H1 (cell line): Measurements from ENCODE around the gene ACADM. TPM values are rescaled to one million over a fixed set of nuclear protein-coding genes. Genes with fewer than 3 reads are reported as not detected.

ENCODE experiments used
- CHD7 ChIP-seq: fragments of 300-600 bp; sonication (generic); IDR thresholded peaks from 2 replicates; pipeline ENCODE4 v1.7.1; 2012; ENCODE audit warnings: low read length, moderate library complexity, mild to moderate bottlenecking, inconsistent platforms; ENCODE audit not compliant: insufficient replicate concordance
- EGR1 ChIP-seq: IDR thresholded peaks from 2 replicates; pipeline ENCODE4 v1.6.1; 2011; ENCODE audit warnings: low read depth, low read length, borderline replicate concordance
- EZH2 ChIP-seq: fragments of 200-600 bp; sonication (generic); IDR thresholded peaks from 2 replicates; pipeline ENCODE4 v1.7.1; 2012; ENCODE audit warnings: low read depth, mild to moderate bottlenecking, moderate library complexity, low read length, inconsistent platforms; ENCODE audit not compliant: severe bottlenecking
- GABPA ChIP-seq: IDR thresholded peaks from 2 replicates; pipeline ENCODE4 v1.6.1; 2011; ENCODE audit warnings: mild to moderate bottlenecking, low read length, moderate library complexity, borderline replicate concordance; ENCODE audit not compliant: insufficient read depth
- GTF2F1 ChIP-seq: IDR thresholded peaks from 2 replicates; pipeline ENCODE4 v1.6.1; 2012; ENCODE audit warnings: low read depth, low read length, improper control_type of control experiment, borderline replicate concordance
- NANOG ChIP-seq: IDR thresholded peaks from 2 replicates; pipeline ENCODE4 v1.6.1; 2011; ENCODE audit warnings: low read length, low read depth, mild to moderate bottlenecking, inconsistent platforms; ENCODE audit not compliant: insufficient read depth, poor library complexity, severe bottlenecking
- ZNF274 ChIP-seq: IDR thresholded peaks from 2 replicates; pipeline ENCODE4 v1.7.0; 2012; ENCODE audit warnings: low read length, borderline replicate concordance; ENCODE audit errors: extremely low read depth
- polyA plus RNA-seq, 7 experiments: library from polyadenylated mRNA; depleted of rRNA in 3 of 7; stranded (reverse) in 5 of 7; unstranded in 2 of 7; fragments of >200 nt in 5 of 7; fragments of 200-250 nt in 2 of 7; gene quantifications; 1 replicate in 5 of 7; 2 replicates in 1 of 7; 4 replicates in 1 of 7; pipeline versions ENCODE4 v1.2.1 to v1.2.3, GENCODE V29; 2011 to 2013; ENCODE audit warnings: missing spikeins in 2 of 7, mixed read lengths in 2 of 7
- total RNA-seq: library from RNA; stranded (reverse); fragmentation: NEBNext Ultra II Directional; extraction: Animal tissue kit (Norgen Biotek cat#: 25700); gene quantifications from 2 replicates; pipeline ENCODE4 v1.2.1, GENCODE V29; 2021

The ACADM gene
- total and polyA plus RNA-seq, 2 of the 8 experiments (the other 6 are each of a cell fraction or from before 2014, with no cell fraction given): 14.3 to 40.0 TPM

GRCh38 chr1:75730432-75730831, 5.9 kb downstream of the ACADM start (continued):
- TF ChIP-seq EZH2 (no peak), GTF2F1 (no peak), EGR1 (no peak), CHD7 (no peak), ZNF274 (no peak), GABPA (no peak), NANOG (no peak)
